Epithelial cell of esophagus (primary cell): ENCODE results near the gene ZNF462.
"Not testable (repeated sequence)": the region's sequence is repeated elsewhere in the genome, so short reads cannot be mapped to it uniquely, and the experiment has no call there.

Experiments
- DNase-seq: peaks from one replicate; pipeline ENCODE4 v3.0.0; 2010; ENCODE audit warnings: low read depth
- H3K4me3 ChIP-seq: 2 replicates; pipeline ENCODE4 v1.5.1; 2011; ENCODE audit warnings: mild to moderate bottlenecking, low read length, control low read depth
- TF ChIP-seq, protein P1 (sequence below): IDR thresholded peaks from 2 replicates; pipeline ENCODE4 v1.5.1; 2011; ENCODE audit warnings: low read depth, mild to moderate bottlenecking, low read length, control low read depth, inconsistent platforms; ENCODE audit not compliant: insufficient read depth; ENCODE audit errors: missing control alignments

ZNF462 gene

DNA sequence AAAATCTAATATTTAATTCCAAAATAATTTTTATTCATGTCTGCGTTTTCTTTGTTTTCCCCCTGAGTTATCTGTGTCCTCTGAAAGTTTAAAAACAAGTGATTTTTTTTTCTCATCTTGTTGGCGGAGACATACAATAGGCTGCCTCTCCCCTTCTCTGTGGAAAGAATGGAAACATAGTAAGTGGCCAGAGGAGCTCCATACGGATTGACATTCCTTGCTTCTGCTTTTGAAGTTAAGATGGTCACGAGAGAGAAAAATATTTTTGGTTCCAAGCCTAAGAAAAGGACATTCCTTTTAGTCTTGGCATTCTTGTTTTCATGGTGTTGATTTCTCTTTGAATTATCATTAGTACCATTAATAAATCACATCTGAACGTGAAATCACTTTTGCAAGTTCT lies 28.3 kb downstream of the ZNF462 start:
- no peak for DNase-seq
- H3K4me3 ChIP-seq = no peak overlapping the region
- TF ChIP-seq, protein P1, sequence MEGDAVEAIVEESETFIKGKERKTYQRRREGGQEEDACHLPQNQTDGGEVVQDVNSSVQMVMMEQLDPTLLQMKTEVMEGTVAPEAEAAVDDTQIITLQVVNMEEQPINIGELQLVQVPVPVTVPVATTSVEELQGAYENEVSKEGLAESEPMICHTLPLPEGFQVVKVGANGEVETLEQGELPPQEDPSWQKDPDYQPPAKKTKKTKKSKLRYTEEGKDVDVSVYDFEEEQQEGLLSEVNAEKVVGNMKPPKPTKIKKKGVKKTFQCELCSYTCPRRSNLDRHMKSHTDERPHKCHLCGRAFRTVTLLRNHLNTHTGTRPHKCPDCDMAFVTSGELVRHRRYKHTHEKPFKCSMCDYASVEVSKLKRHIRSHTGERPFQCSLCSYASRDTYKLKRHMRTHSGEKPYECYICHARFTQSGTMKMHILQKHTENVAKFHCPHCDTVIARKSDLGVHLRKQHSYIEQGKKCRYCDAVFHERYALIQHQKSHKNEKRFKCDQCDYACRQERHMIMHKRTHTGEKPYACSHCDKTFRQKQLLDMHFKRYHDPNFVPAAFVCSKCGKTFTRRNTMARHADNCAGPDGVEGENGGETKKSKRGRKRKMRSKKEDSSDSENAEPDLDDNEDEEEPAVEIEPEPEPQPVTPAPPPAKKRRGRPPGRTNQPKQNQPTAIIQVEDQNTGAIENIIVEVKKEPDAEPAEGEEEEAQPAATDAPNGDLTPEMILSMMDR = no peak

DNA sequence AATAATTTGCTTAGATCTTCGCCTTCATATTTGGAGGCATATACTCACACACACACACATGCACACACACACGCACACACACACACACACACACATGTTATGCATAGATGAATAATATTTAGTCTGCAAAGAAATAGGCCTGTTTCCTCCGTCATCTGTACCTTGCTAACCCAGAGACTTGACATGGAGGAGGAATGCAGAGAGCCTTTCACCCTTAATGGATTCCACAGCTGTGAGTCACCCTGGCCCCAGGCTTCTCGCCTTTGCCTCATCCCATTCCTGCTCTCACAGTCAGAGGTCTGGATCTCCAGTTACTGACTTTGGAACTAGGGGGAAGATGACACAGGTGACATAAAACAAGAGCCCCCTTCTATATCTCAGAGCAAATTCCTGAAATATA lies 29.7 kb downstream of the ZNF462 start:
- DNase-seq = peak; percentile 98
- TF ChIP-seq, protein P1 = no peak
- H3K4me3 ChIP-seq = no peak overlapping the region

DNA sequence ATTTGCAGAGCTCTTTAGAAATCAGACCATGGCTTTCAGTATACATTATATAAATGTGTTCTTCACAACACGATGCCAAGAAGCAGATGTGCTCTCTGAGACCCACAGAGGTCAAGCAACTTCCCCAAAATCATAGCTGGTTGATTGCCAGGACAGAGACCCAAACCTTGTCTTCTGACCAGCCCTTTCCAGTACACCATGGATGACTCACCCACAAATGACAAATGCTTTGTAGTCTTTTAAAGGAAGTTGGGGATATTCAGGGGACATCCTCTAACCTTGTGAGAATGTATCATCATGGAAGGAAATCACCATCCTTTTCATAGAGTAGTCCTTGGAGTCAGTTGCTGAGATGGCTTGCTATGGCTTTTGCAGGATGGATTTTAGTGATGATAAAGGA lies 30.1 kb downstream of the ZNF462 start:
- peak; percentile 60 for DNase-seq
- no peak overlapping the region for H3K4me3 ChIP-seq
- TF ChIP-seq, protein P1 = no peak

DNA sequence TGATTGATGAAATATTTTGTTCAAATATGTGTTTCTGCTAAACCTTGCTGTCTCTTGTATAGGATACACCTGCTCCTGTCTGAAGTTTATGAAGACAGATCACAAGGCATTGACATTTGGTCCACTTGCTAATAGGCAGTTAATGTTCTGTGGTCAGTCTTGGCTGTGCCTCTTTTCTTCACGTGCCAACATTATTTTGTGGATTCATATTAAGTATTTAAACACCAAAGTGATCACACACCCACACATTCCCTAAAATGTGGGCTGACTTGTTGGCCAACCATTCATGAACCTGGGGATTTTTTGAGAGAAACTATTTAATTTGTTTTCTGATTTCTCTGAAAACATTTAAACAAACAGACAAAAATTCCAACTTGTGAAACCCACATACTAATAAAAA lies 33.7 kb downstream of the ZNF462 start:
- TF ChIP-seq, protein P1 = no peak
- DNase-seq = no peak
- no peak overlapping the region for H3K4me3 ChIP-seq

DNA sequence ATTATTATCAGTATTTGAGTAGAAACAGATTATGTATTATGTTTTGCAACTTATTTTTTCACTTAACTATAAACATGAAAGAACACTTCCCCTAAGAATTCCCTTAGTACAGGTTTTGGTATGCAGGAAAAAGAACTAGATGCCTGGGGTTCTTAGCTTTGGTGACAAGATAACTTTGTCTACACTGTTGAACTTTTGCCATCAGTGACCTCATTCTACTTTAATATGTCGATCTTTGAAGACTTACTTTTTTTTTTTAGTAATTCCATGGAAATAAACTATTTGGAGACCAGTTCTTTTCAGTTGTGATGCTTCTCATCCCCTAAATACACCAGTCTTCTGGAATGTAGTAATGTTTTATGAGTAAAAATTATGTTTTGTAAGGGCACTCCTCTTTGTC lies 34.3 kb downstream of the ZNF462 start:
- DNase-seq = no peak
- TF ChIP-seq, protein P1 = no peak

DNA sequence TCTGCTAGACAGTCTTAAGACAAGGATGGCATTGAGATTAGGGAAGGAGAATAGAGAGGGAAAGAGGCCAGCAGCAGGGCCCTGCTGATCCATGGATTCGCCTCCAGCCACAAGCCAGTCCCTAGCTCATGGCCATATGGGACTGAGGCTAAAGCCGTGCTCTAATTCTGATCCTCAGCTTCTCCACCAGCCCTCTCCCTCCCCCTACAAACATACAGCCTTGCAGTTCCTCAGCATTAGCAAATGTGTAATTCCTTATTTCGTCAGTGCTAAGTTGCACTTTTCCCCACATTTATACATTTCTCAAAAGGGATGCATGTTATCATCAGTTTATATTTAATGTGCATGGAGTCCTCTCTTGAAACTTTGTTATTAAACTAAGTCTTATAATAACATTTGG lies 34.8 kb downstream of the ZNF462 start:
- no peak overlapping the region for H3K4me3 ChIP-seq
- TF ChIP-seq, protein P1 = no peak
- DNase-seq = no peak

More for the DNA sequence above, 34.3 kb downstream of the ZNF462 start:
- no peak overlapping the region for H3K4me3 ChIP-seq

DNA sequence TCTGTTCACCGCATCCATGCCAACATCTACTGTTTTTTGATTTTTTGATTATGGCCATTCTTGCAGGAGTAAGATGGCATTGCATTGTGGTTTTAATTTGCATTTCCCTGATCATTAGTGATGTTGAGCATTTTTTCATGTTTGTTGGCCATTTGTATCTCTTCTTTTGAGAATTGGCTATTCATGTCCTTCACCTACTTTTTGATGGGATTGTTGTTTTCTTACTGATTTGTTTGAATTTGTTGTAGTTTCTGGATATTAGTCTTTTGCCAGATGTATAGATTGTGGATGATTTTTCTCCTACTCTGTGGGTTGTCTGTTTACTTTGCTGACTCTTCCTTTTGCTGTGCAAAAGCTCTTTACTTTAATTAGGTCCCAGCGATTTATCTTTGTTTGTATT lies 37.6 kb downstream of the ZNF462 start:
- DNase-seq, H3K4me3 ChIP-seq: not testable (repeated sequence)

DNA sequence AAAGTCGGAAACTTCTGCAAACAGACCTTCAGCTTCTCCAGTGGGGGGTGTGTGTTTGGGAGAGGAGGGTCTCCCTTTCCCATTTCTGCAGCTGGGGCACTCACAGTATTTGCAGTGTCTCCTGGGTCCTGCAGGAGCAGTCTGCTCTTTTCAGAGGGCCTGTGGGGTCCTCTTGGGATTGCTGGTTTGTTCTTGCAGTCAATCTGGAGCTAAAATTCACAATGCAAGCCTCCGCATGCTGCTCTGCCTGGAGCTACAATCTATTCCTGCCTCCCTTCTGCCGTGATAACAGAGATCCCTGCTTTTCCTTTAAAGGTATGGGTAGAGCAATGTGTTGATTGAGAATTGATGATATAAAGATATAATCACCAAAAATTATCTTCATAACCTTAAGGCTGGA lies 43.2 kb downstream of the ZNF462 start:
- H3K4me3 ChIP-seq = no peak overlapping the region

More for the DNA sequence above, 43.2 kb downstream of the ZNF462 start:
- DNase-seq = peak; percentile 29
- TF ChIP-seq, protein P1 = no peak
